H1 (cell line): ENCODE data around the gene CXADR. TPM values are rescaled to one million over a fixed set of nuclear protein-coding genes. Genes with fewer than 3 reads are reported as not detected.

Source experiments
- MAFK ChIP-seq: IDR thresholded peaks from 2 replicates; pipeline ENCODE4 v1.6.1; 2012; ENCODE audit warnings: low read depth, mild to moderate bottlenecking, improper control_type of control experiment, low read length
- POU5F1 ChIP-seq: IDR thresholded peaks from 2 replicates; pipeline ENCODE4 v1.6.1; 2011; ENCODE audit warnings: low read depth, mild to moderate bottlenecking, low read length, moderate library complexity
- RAD21 ChIP-seq, 2 experiments: IDR thresholded peaks in 1 of 2; conservative IDR thresholded peaks in 1 of 2; 2 replicates each; pipeline ENCODE4 v1.6.1; 2011; ENCODE audit warnings: low read depth in 2 of 2, low read length in 2 of 2, improper control_type of control experiment in 1 of 2, inconsistent platforms in 1 of 2, mild to moderate bottlenecking in 1 of 2, moderate library complexity in 1 of 2
- TAF1 ChIP-seq: IDR thresholded peaks from 2 replicates; pipeline ENCODE4 v1.6.1; 2011; ENCODE audit warnings: mild to moderate bottlenecking, low read depth, low read length
- polyA plus RNA-seq, 7 experiments: library from polyadenylated mRNA; depleted of rRNA in 3 of 7; stranded (reverse) in 5 of 7; unstranded in 2 of 7; fragments of >200 nt in 5 of 7; fragments of 200-250 nt in 2 of 7; gene quantifications; 1 replicate in 5 of 7; 2 replicates in 1 of 7; 4 replicates in 1 of 7; pipeline versions ENCODE4 v1.2.1 to v1.2.3, GENCODE V29; 2011 to 2013; ENCODE audit warnings: missing spikeins in 2 of 7, mixed read lengths in 2 of 7
- total RNA-seq: library from RNA; stranded (reverse); fragmentation: NEBNext Ultra II Directional; extraction: Animal tissue kit (Norgen Biotek cat#: 25700); gene quantifications from 2 replicates; pipeline ENCODE4 v1.2.1, GENCODE V29; 2021
- TF ChIP-seq, protein P1 (sequence below), 3 experiments: IDR thresholded peaks; 1 replicate in 2 of 3; 2 replicates in 1 of 3; pipeline versions ENCODE4 v1.5.1 to v1.6.1; 2011; ENCODE audit warnings: low read length in 3 of 3, mild to moderate bottlenecking in 3 of 3, inconsistent platforms in 2 of 3, low read depth in 1 of 3, moderate library complexity in 1 of 3; ENCODE audit not compliant: insufficient read depth in 1 of 3; ENCODE audit errors: control extremely low read depth in 1 of 3
- TF ChIP-seq, protein P2 (sequence below): IDR thresholded peaks from 2 replicates; pipeline ENCODE4 v1.6.1; 2011; ENCODE audit warnings: low read depth, mild to moderate bottlenecking, low read length; ENCODE audit not compliant: insufficient read depth

CXADR gene
- total and polyA plus RNA-seq, 2 of the 8 experiments (the other 6 are each of a cell fraction or from before 2014, with no cell fraction given), result 45.6 to 145 TPM

DNA sequence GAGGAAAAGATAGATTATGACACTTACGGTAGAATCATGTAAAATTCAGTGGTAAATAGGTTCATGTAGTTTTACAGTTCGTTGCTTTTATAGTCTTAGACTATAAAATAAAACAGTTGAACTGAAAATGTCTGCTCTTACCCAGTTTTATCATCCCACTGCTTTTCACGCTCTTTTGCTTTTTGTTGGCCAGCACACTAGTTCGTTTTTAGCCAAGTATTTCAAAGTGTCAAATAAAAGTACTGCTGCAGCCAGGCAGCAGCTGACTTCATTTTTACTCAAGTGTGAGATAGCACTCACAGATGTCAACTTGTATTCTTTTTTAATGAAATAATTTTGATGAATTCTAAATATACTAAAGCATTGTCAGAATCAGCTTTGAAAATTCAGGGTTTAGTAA, 118.4 kb downstream of the CXADR start (continued):
- no peak for TF ChIP-seq POU5F1
- TF ChIP-seq TAF1, result no peak
- TF ChIP-seq, protein P1, sequence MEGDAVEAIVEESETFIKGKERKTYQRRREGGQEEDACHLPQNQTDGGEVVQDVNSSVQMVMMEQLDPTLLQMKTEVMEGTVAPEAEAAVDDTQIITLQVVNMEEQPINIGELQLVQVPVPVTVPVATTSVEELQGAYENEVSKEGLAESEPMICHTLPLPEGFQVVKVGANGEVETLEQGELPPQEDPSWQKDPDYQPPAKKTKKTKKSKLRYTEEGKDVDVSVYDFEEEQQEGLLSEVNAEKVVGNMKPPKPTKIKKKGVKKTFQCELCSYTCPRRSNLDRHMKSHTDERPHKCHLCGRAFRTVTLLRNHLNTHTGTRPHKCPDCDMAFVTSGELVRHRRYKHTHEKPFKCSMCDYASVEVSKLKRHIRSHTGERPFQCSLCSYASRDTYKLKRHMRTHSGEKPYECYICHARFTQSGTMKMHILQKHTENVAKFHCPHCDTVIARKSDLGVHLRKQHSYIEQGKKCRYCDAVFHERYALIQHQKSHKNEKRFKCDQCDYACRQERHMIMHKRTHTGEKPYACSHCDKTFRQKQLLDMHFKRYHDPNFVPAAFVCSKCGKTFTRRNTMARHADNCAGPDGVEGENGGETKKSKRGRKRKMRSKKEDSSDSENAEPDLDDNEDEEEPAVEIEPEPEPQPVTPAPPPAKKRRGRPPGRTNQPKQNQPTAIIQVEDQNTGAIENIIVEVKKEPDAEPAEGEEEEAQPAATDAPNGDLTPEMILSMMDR (IDR thresholded peaks at IDR 0.05; ENCODE audit: control extremely low read depth in 1 of 3, insufficient read depth in 1 of 3, low read depth in 1 of 3, low read length in 3 of 3), result no peak
- TF ChIP-seq RAD21 (IDR thresholded peaks at IDR 0.05 in 1 of 2, conservative IDR thresholded peaks at IDR 0.05 in 1 of 2; ENCODE audit: low read depth in 2 of 2, low read length in 2 of 2), result no peak
- TF ChIP-seq, protein P2, sequence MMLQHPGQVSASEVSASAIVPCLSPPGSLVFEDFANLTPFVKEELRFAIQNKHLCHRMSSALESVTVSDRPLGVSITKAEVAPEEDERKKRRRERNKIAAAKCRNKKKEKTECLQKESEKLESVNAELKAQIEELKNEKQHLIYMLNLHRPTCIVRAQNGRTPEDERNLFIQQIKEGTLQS, result no peak
- TF ChIP-seq MAFK, result no peak
